Esophagus squamous epithelium (tissue), 4 donors: ENCODE results near the gene KLHL29.

Experiments
- POLR2A ChIP-seq, 4 donors: fragments of 450-650 bp; IDR thresholded peaks; one replicate each; pipeline ENCODE4 v1.6.1; 2017; ENCODE audit warnings: antibody characterized with exemption in 4 of 4, mild to moderate bottlenecking in 4 of 4, moderate library complexity in 3 of 4
- TF ChIP-seq, protein P1 (sequence below), 6 experiments: fragments of 450-650 bp in 4 of 6; fragments of 200-600 bp in 2 of 6; sonication (generic) in 2 of 6; IDR thresholded peaks; one replicate each; pipeline ENCODE4 v1.5.1; 2016 to 2019; ENCODE audit warnings: antibody characterized with exemption in 6 of 6, mild to moderate bottlenecking in 4 of 6, moderate library complexity in 4 of 6

- TF ChIP-seq, protein P1, sequence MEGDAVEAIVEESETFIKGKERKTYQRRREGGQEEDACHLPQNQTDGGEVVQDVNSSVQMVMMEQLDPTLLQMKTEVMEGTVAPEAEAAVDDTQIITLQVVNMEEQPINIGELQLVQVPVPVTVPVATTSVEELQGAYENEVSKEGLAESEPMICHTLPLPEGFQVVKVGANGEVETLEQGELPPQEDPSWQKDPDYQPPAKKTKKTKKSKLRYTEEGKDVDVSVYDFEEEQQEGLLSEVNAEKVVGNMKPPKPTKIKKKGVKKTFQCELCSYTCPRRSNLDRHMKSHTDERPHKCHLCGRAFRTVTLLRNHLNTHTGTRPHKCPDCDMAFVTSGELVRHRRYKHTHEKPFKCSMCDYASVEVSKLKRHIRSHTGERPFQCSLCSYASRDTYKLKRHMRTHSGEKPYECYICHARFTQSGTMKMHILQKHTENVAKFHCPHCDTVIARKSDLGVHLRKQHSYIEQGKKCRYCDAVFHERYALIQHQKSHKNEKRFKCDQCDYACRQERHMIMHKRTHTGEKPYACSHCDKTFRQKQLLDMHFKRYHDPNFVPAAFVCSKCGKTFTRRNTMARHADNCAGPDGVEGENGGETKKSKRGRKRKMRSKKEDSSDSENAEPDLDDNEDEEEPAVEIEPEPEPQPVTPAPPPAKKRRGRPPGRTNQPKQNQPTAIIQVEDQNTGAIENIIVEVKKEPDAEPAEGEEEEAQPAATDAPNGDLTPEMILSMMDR (IDR thresholded peaks at IDR 0.05), result no peak
- no peak for TF ChIP-seq POLR2A (IDR thresholded peaks at IDR 0.05)
These were observed 296.0 kb downstream of the KLHL29 start for GRCh38 chr2:23680951-23681350.
